ENCODE measurements around the gene GPC6.

The GPC6 gene

GRCh38 chr13:93296584-93296983 lies 70.0 kb downstream of the GPC6 start:
- no peak for DNase-seq (ENCODE audit: low read depth)
- no peak overlapping the region for H3K4me3 ChIP-seq (ENCODE audit: low read depth, low read length)
- TF ChIP-seq CTCF (IDR thresholded peaks at IDR 0.05; ENCODE audit: low read depth, low read length, missing control alignments), result no peak

GRCh38 chr13:93298713-93299112 lies 72.1 kb downstream of the GPC6 start:
- no peak for DNase-seq (ENCODE audit: low read depth)
- no peak overlapping the region for H3K4me3 ChIP-seq (ENCODE audit: low read depth, low read length)
- TF ChIP-seq CTCF (IDR thresholded peaks at IDR 0.05; ENCODE audit: low read depth, low read length, missing control alignments), result no peak

- TF ChIP-seq CTCF (IDR thresholded peaks at IDR 0.05; ENCODE audit: low read depth, low read length, missing control alignments), result no peak
- H3K4me3 ChIP-seq (ENCODE audit: low read depth, low read length), result no peak overlapping the region
- DNase-seq (ENCODE audit: low read depth), result no peak
Observed at GRCh38 chr13:93304134-93304533, 77.5 kb downstream of the GPC6 start.

- no peak overlapping the region for H3K4me3 ChIP-seq (ENCODE audit: low read depth, low read length)
- no peak for DNase-seq (ENCODE audit: low read depth)
- no peak for TF ChIP-seq CTCF (IDR thresholded peaks at IDR 0.05; ENCODE audit: low read depth, low read length, missing control alignments)
Observed at GRCh38 chr13:93304868-93305613, 78.4 kb downstream of the GPC6 start.

- H3K4me3 ChIP-seq (ENCODE audit: low read depth, low read length), result no peak overlapping the region
- no peak for DNase-seq (ENCODE audit: low read depth)
Observed at GRCh38 chr13:93305886-93306285, 79.3 kb downstream of the GPC6 start.

GRCh38 chr13:93307136-93307535 lies 80.5 kb downstream of the GPC6 start:
- no peak overlapping the region for H3K4me3 ChIP-seq (ENCODE audit: low read depth, low read length)
- no peak for TF ChIP-seq CTCF (IDR thresholded peaks at IDR 0.05; ENCODE audit: low read depth, low read length, missing control alignments)
- no peak for DNase-seq (ENCODE audit: low read depth)

More at GRCh38 chr13:93305886-93306285, 79.3 kb downstream of the GPC6 start:
- TF ChIP-seq CTCF (IDR thresholded peaks at IDR 0.05; ENCODE audit: low read depth, low read length, missing control alignments), result no peak

GRCh38 chr13:93307651-93308050 lies 81.0 kb downstream of the GPC6 start:
- TF ChIP-seq CTCF (IDR thresholded peaks at IDR 0.05; ENCODE audit: low read depth, low read length, missing control alignments), result no peak
- DNase-seq (ENCODE audit: low read depth), result no peak
- no peak overlapping the region for H3K4me3 ChIP-seq (ENCODE audit: low read depth, low read length)

Measured in GM12864 (cell line).